Measurements from ENCODE around the gene FHL3. TPM values are rescaled to one million over a fixed set of nuclear protein-coding genes. Genes with fewer than 3 reads are reported as not detected.

FHL3 gene
- total RNA-seq, 1 experiment from 2014 or later: 106 TPM

GRCh38 chr1:37949524-37950152, 55.7 kb downstream of the FHL3 start:
- POLR2A ChIA-PET (ENCODE audit: low non-redundant PET): no interaction called here

GRCh38 chr1:37948841-37949240, 56.5 kb downstream of the FHL3 start:
- H3K27me3 ChIP-seq (replicated peaks; ENCODE audit: insufficient read depth, low read depth, low read length, poor library complexity): no peaks in the 10 kb centered on the region
- H3K4me1 ChIP-seq (ENCODE audit: insufficient read depth, low read length, poor library complexity, severe bottlenecking): no peaks in the 10 kb centered on the region
- H3K9me3 ChIP-seq (ENCODE audit: low read depth, low read length, poor library complexity, severe bottlenecking): no peaks in the 10 kb centered on the region
- ChIA-PET CTCF (no interaction called here), POLR2A (ENCODE audit: low non-redundant PET) (no interaction called here)
- no TSS peak for BruUV-seq (replicated peaks)
- no peak overlapping the region for H3K27ac ChIP-seq (ENCODE audit: low read depth, low read length, poor library complexity, severe bottlenecking)
- H3K4me3 ChIP-seq (ENCODE audit: low read depth, low read length, poor library complexity, severe bottlenecking): no peak overlapping the region
- DNase-seq (ENCODE audit: low spot score): no peak
- H3K36me3 ChIP-seq (ENCODE audit: insufficient read depth, low read length, poor library complexity, severe bottlenecking): no peaks in the 10 kb centered on the region
- TF ChIP-seq CTCF (conservative IDR thresholded peaks at IDR 0.05; ENCODE audit: low read depth, low read length): no peak
- TF ChIP-seq EZH2 (IDR thresholded peaks at IDR 0.05; ENCODE audit: borderline replicate concordance, low read depth, low read length, poor library complexity, severe bottlenecking): no peak
- intact Hi-C loops (cut with micrococcal nuclease; ENCODE audit: unreplicated experiment): no loop called here

More at GRCh38 chr1:37949524-37950152, 55.7 kb downstream of the FHL3 start:
- Histone ChIP-seq H3K9me3 (ENCODE audit: low read depth, low read length, poor library complexity, severe bottlenecking) (no peaks in the 10 kb centered on the region), H3K4me3 (ENCODE audit: low read depth, low read length, poor library complexity, severe bottlenecking) (no peak overlapping the region), H3K27me3 (replicated peaks; ENCODE audit: insufficient read depth, low read depth, low read length, poor library complexity) (no peaks in the 10 kb centered on the region), H3K27ac (ENCODE audit: low read depth, low read length, poor library complexity, severe bottlenecking) (no peak overlapping the region), H3K36me3 (ENCODE audit: insufficient read depth, low read length, poor library complexity, severe bottlenecking) (no peaks in the 10 kb centered on the region), H3K4me1 (ENCODE audit: insufficient read depth, low read length, poor library complexity, severe bottlenecking) (no peaks in the 10 kb centered on the region)
- BruUV-seq (replicated peaks): no TSS peak
- CTCF ChIA-PET: interaction anchor here (0.6 kb wide), 1 partner anchor 76 kb away, joined by 10 read pairs; no protein-coding TSS in a partner anchor
- intact Hi-C loops (cut with micrococcal nuclease; ENCODE audit: unreplicated experiment): no loop called here
- no peak for TF ChIP-seq CTCF (conservative IDR thresholded peaks at IDR 0.05; ENCODE audit: low read depth, low read length)
- no peak for TF ChIP-seq EZH2 (IDR thresholded peaks at IDR 0.05; ENCODE audit: borderline replicate concordance, low read depth, low read length, poor library complexity, severe bottlenecking)
- DNase-seq (ENCODE audit: low spot score): no peak

- TF ChIP-seq CTCF (conservative IDR thresholded peaks at IDR 0.05; ENCODE audit: low read depth, low read length) (no peak), EZH2 (IDR thresholded peaks at IDR 0.05; ENCODE audit: borderline replicate concordance, low read depth, low read length, poor library complexity, severe bottlenecking) (no peak)
- Histone ChIP-seq H3K4me1 (ENCODE audit: insufficient read depth, low read length, poor library complexity, severe bottlenecking) (no peaks in the 10 kb centered on the region), H3K9me3 (ENCODE audit: low read depth, low read length, poor library complexity, severe bottlenecking) (no peaks in the 10 kb centered on the region), H3K4me3 (ENCODE audit: low read depth, low read length, poor library complexity, severe bottlenecking) (no peak overlapping the region), H3K36me3 (ENCODE audit: insufficient read depth, low read length, poor library complexity, severe bottlenecking) (no peaks in the 10 kb centered on the region), H3K27me3 (replicated peaks; ENCODE audit: insufficient read depth, low read depth, low read length, poor library complexity) (no peaks in the 10 kb centered on the region), H3K27ac (ENCODE audit: low read depth, low read length, poor library complexity, severe bottlenecking) (no peak overlapping the region)
- CTCF ChIA-PET: no interaction called here
- intact Hi-C loops (cut with micrococcal nuclease; ENCODE audit: unreplicated experiment): no loop called here
- DNase-seq (ENCODE audit: low spot score): no peak
- POLR2A ChIA-PET (ENCODE audit: low non-redundant PET): no interaction called here
- BruUV-seq (replicated peaks): no TSS peak
These were observed 57.1 kb downstream of the FHL3 start for GRCh38 chr1:37948166-37948565.

Measured in A673 (cell line).